Right lobe of liver (tissue), 4 donors: ENCODE measurements around the gene CACNB2.

Experiments
- POLR2A ChIP-seq: fragments of 450-650 bp; IDR thresholded peaks from one replicate; pipeline ENCODE4 v1.6.1; 2017; ENCODE audit warnings: antibody characterized with exemption, mild to moderate bottlenecking
- TF ChIP-seq, protein P1 (sequence below), 4 donors: fragments of 200-600 bp in 3 of 4; fragments of 450-650 bp in 1 of 4; IDR thresholded peaks; one replicate each; pipeline versions ENCODE4 v1.5.1 to v1.8.0; 2016 to 2022; ENCODE audit warnings: antibody characterized with exemption in 4 of 4, mild to moderate bottlenecking in 2 of 4
- donor health status: DM: no; HTN: no; CAD: no.
- donor health status: DM: no; HTN: no; CAD: no.
- donor health status: DM: no; HTN: yes; CAD: no.

DNA sequence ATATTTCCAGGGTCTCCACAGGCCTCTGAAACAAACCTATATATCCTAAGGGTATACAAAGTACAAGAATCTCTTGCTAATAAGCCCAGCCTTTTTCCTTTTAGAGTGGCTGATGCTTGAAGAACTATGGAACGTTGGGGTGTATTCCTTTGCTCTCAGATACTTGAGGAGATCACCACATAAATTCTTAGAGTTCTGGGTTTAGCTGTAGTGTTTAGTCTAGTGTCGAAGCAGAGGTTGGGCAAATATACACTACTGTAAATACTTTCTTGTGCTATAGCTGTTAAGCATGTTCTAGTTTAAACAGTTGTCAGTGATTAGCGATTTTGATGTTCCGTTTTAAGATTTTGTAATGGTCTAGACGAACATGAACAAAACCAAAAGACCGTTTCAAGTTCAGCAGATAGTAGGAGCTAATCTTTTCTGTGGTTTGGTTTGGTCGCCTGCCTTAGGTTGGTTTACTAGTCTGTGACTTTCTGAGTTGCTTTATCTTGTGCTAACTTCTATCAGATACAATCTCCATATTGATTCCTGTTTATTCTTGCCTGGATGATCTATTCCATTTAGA is 281.6 kb downstream of the CACNB2 start:
- TF ChIP-seq POLR2A = no peak
- TF ChIP-seq, protein P1, sequence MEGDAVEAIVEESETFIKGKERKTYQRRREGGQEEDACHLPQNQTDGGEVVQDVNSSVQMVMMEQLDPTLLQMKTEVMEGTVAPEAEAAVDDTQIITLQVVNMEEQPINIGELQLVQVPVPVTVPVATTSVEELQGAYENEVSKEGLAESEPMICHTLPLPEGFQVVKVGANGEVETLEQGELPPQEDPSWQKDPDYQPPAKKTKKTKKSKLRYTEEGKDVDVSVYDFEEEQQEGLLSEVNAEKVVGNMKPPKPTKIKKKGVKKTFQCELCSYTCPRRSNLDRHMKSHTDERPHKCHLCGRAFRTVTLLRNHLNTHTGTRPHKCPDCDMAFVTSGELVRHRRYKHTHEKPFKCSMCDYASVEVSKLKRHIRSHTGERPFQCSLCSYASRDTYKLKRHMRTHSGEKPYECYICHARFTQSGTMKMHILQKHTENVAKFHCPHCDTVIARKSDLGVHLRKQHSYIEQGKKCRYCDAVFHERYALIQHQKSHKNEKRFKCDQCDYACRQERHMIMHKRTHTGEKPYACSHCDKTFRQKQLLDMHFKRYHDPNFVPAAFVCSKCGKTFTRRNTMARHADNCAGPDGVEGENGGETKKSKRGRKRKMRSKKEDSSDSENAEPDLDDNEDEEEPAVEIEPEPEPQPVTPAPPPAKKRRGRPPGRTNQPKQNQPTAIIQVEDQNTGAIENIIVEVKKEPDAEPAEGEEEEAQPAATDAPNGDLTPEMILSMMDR (IDR thresholded peaks at IDR 0.05) = no peak
